ENCODE results near the gene PNMA8C. TPM values are rescaled to one million over a fixed set of nuclear protein-coding genes. Genes with fewer than 3 reads are reported as not detected.

Gene PNMA8C
- total RNA-seq, 4 donors from 2014 or later = not detected

- no peak for DNase-seq
- TF ChIP-seq CTCF (IDR thresholded peaks at IDR 0.05) (no peak), POLR2A (IDR thresholded peaks at IDR 0.05) (no peak)
- Histone ChIP-seq H3K36me3 (no peaks in the 10 kb centered on the region), H3K4me1 (peaks cover 3 to 18% (median 6%) of the 10 kb centered on the region in 3 donors), H3K27me3 (peaks cover 0 to 98% (median 5%) of the 10 kb centered on the region in 4 donors), H3K27ac (peak overlapping the region in 2 of 4 donors; percentile 36 to 49), H3K4me3 (no peak overlapping the region), H3K9me3 (no peaks in the 10 kb centered on the region)
- WGBS, 2 donors = 25 to 35% methylated on average over 15 of the region's 15 CpGs
- intact Hi-C loops (cut with DNase I) = no loop called here
Measured at GRCh38 chr19:46466536-46467196, 37.9 kb upstream of the PNMA8C start.

- peaks cover 0 to 97% (median 0%) of the 10 kb centered on the region in 4 donors for H3K27me3 ChIP-seq
- intact Hi-C loops (cut with DNase I) = no loop called here
- no peaks in the 10 kb centered on the region for H3K9me3 ChIP-seq
- H3K4me1 ChIP-seq = peaks cover 0 to 16% (median 0%) of the 10 kb centered on the region in 3 donors
- no peaks in the 10 kb centered on the region for H3K36me3 ChIP-seq
- 67 to 70% methylated on average over 6 to 7 of the region's 7 CpGs for WGBS, 2 donors
- H3K27ac ChIP-seq = no peak overlapping the region
- no peak overlapping the region for H3K4me3 ChIP-seq
- no peak for TF ChIP-seq CTCF (IDR thresholded peaks at IDR 0.05)
- TF ChIP-seq POLR2A (IDR thresholded peaks at IDR 0.05) = no peak
- no peak for DNase-seq
Measured at GRCh38 chr19:46463516-46463915, 34.8 kb upstream of the PNMA8C start.

- H3K27me3 ChIP-seq = peaks cover 0 to 98% (median 0%) of the 10 kb centered on the region in 4 donors
- no peak for DNase-seq
- no peaks in the 10 kb centered on the region for H3K36me3 ChIP-seq
- TF ChIP-seq POLR2A (IDR thresholded peaks at IDR 0.05) (no peak), CTCF (IDR thresholded peaks at IDR 0.05) (no peak)
- H3K4me3 ChIP-seq = no peak overlapping the region
- 47 to 62% methylated on average over 1 to 2 of the region's 2 CpGs for WGBS, 2 donors
- H3K27ac ChIP-seq = no peak overlapping the region
- H3K4me1 ChIP-seq = peaks cover 0 to 14% (median 0%) of the 10 kb centered on the region in 3 donors
- intact Hi-C loops (cut with DNase I) = no loop called here
- no peaks in the 10 kb centered on the region for H3K9me3 ChIP-seq
Measured at GRCh38 chr19:46461537-46461936, 32.8 kb upstream of the PNMA8C start.

- no peak for TF ChIP-seq CTCF (IDR thresholded peaks at IDR 0.05)
- no peak for TF ChIP-seq POLR2A (IDR thresholded peaks at IDR 0.05)
- Histone ChIP-seq H3K27ac (no peak overlapping the region), H3K4me3 (no peak overlapping the region), H3K36me3 (no peaks in the 10 kb centered on the region), H3K9me3 (no peaks in the 10 kb centered on the region), H3K4me1 (peaks cover 0 to 16% (median 0%) of the 10 kb centered on the region in 3 donors), H3K27me3 (peaks cover 0 to 96% (median 0%) of the 10 kb centered on the region in 4 donors)
- DNase-seq = no peak
- intact Hi-C loops (cut with DNase I) = no loop called here
- WGBS, 2 donors = 8 to 69% methylated on average over 1 of the region's 1 CpG
Measured at GRCh38 chr19:46460981-46461380, 32.2 kb upstream of the PNMA8C start.

GRCh38 chr19:46460055-46460454 is 31.3 kb upstream of the PNMA8C start:
- TF ChIP-seq POLR2A (IDR thresholded peaks at IDR 0.05) = no peak
- no peak for TF ChIP-seq CTCF (IDR thresholded peaks at IDR 0.05)
- Histone ChIP-seq H3K9me3 (no peaks in the 10 kb centered on the region), H3K27me3 (peaks cover 0 to 94% (median 0%) of the 10 kb centered on the region in 4 donors), H3K4me1 (peaks cover 0 to 22% (median 0%) of the 10 kb centered on the region in 3 donors), H3K4me3 (no peak overlapping the region), H3K36me3 (no peaks in the 10 kb centered on the region), H3K27ac (no peak overlapping the region)
- no peak for DNase-seq
- intact Hi-C loops (cut with DNase I) = no loop called here
- WGBS, 2 donors = 81 to 90% methylated on average over 2 of the region's 2 CpGs
